ENCODE measurements around the gene LY6G6F.

DNA sequence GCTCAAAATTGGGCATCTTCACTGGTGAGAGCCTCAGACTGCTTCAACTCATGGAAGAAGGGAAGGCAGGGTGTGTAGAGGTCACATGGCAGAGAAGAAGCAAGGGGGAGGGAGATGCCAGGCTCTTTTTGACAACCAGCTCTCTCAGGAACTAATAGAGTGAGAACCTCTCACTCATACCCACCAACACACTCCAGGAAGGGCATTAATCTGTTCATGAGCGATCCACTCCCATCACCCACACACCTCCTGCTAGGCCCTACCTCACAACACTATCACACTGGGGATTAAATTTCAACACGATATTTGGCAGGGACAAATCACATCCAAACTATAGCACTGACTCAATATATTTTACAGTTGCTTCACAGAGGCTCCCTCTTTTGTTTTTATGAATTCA lies 35.1 kb downstream of the LY6G6F start:
- TF ChIP-seq POLR2AphosphoS5 (IDR thresholded peaks at IDR 0.05; ENCODE audit: borderline replicate concordance, low read depth, low read length) (no peak), EZH2 (IDR thresholded peaks at IDR 0.05) (no peak)
